GM23338 (cell line): Measurements from ENCODE around the gene MOK. TPM values are rescaled to one million over a fixed set of nuclear protein-coding genes. Genes with fewer than 3 reads are reported as not detected.

Experiments used
- ATAC-seq: fragments of 200-7000 bp; cut with Tn5 transposase; 3 replicates; pipeline ENCODE4 v1.9.1; 2020
- DNase-seq: peaks from one replicate; pipeline ENCODE4 v3.0.0-alpha.2; 2015; ENCODE audit warnings: low spot score
- H2AFZ ChIP-seq: fragments of 200-600 bp; sonication (generic); 2 replicates; pipeline ENCODE4 v1.8.0; 2016; ENCODE audit warnings: antibody characterized with exemption, mild to moderate bottlenecking, moderate library complexity
- H3F3A ChIP-seq: fragments of 200-600 bp; sonication (generic); replicated peaks from 2 replicates; pipeline ENCODE4 v1.8.0; 2017; ENCODE audit warnings: antibody characterized with exemption, mixed run types, low read depth
- H3K27ac ChIP-seq: fragments of 200-600 bp; sonication (generic); 2 replicates; pipeline ENCODE4 v1.6.1; 2016; ENCODE audit warnings: low read depth
- H3K27me3 ChIP-seq: fragments of 200-600 bp; sonication (generic); 2 replicates; pipeline ENCODE4 v1.8.0; 2016; ENCODE audit warnings: mild to moderate bottlenecking, mixed run types, moderate library complexity; ENCODE audit not compliant: insufficient read depth
- H3K36me3 ChIP-seq: fragments of 200-600 bp; sonication (generic); 2 replicates; pipeline ENCODE4 v1.8.0; 2016; ENCODE audit warnings: mild to moderate bottlenecking; ENCODE audit not compliant: insufficient read depth
- H3K4me1 ChIP-seq: fragments of 200-600 bp; sonication (generic); 2 replicates; pipeline ENCODE4 v1.8.0; 2016; ENCODE audit warnings: mild to moderate bottlenecking, moderate library complexity; ENCODE audit not compliant: insufficient read depth
- H3K4me2 ChIP-seq: fragments of 200-600 bp; sonication (generic); 2 replicates; pipeline ENCODE4 v1.7.1; 2017; ENCODE audit warnings: mixed run types
- H3K4me3 ChIP-seq: fragments of 200-600 bp; sonication (generic); 2 replicates; pipeline ENCODE4 v1.6.1; 2016; ENCODE audit warnings: mixed run types
- H3K79me2 ChIP-seq: fragments of 200-600 bp; sonication (generic); replicated peaks from 2 replicates; pipeline ENCODE4 v1.8.0; 2017; ENCODE audit warnings: mild to moderate bottlenecking; ENCODE audit not compliant: insufficient read depth
- H3K9me2 ChIP-seq: fragments of 200-600 bp; sonication (generic); 2 replicates; pipeline ENCODE4 v1.8.0; 2017; ENCODE audit not compliant: insufficient read depth
- H4K20me1 ChIP-seq: fragments of 200-600 bp; sonication (generic); replicated peaks from 2 replicates; pipeline ENCODE4 v1.8.0; 2017; ENCODE audit warnings: mild to moderate bottlenecking; ENCODE audit not compliant: insufficient read depth
- H3K27ac Mint-ChIP-seq: 2 replicates; pipeline ENCODE4 v1.8.0; 2020; ENCODE audit warnings: inconsistent platforms, mild to moderate bottlenecking, moderate library complexity, mixed read lengths
- H3K27me3 Mint-ChIP-seq: 3 replicates; pipeline ENCODE4 v1.8.0; 2022; ENCODE audit warnings: low read depth, mild to moderate bottlenecking, moderate library complexity, mixed read lengths, inconsistent platforms; ENCODE audit not compliant: insufficient read depth, poor library complexity
- H3K36me3 Mint-ChIP-seq: 3 replicates; pipeline ENCODE4 v1.8.0; 2021; ENCODE audit warnings: low read depth, mild to moderate bottlenecking, inconsistent platforms, moderate library complexity, mixed read lengths
- H3K4me1 Mint-ChIP-seq: 3 replicates; pipeline ENCODE4 v1.8.0; 2020; ENCODE audit warnings: mild to moderate bottlenecking, inconsistent platforms, mixed read lengths
- H3K4me3 Mint-ChIP-seq: 3 replicates; pipeline ENCODE4 v1.8.0; 2021; ENCODE audit warnings: moderate library complexity, mild to moderate bottlenecking, inconsistent platforms, mixed read lengths
- H3K9me3 Mint-ChIP-seq: 3 replicates; pipeline ENCODE4 v1.8.0; 2020; ENCODE audit warnings: moderate library complexity, mild to moderate bottlenecking, inconsistent platforms, mixed read lengths
- CREB1 ChIP-seq: fragments of 250-450 bp; sonication (Bioruptor Pico); IDR thresholded peaks from 2 replicates; pipeline ENCODE4 v1.5.0; 2020; ENCODE audit warnings: low read depth, mild to moderate bottlenecking, moderate library complexity
- CTCF ChIP-seq, 2 experiments: fragments of 200-600 bp in 1 of 2; sonication (generic) in 1 of 2; conservative IDR thresholded peaks; 2 replicates each; pipeline versions ENCODE4 v1.5.1 to v1.6.1; 2016 to 2017; ENCODE audit warnings: antibody characterized with exemption in 2 of 2, low read depth in 2 of 2, mild to moderate bottlenecking in 2 of 2, moderate library complexity in 1 of 2
- ETS1 ChIP-seq: IDR thresholded peaks from 2 replicates; pipeline ENCODE4 v1.6.1; 2016; ENCODE audit warnings: antibody characterized with exemption
- EZH2phosphoT487 ChIP-seq: fragments of 200-600 bp; sonication (generic); IDR thresholded peaks from one replicate; pipeline ENCODE4 v1.8.1; 2018; ENCODE audit warnings: antibody characterized with exemption; ENCODE audit not compliant: unreplicated experiment
- JUNB ChIP-seq: IDR thresholded peaks from one replicate; pipeline ENCODE4 v1.6.1; 2016; ENCODE audit warnings: antibody characterized with exemption; ENCODE audit not compliant: unreplicated experiment
- NANOG ChIP-seq: IDR thresholded peaks from 2 replicates; pipeline ENCODE4 v1.6.1; 2016; ENCODE audit warnings: antibody characterized with exemption, borderline replicate concordance
- POLR2AphosphoS5 ChIP-seq: IDR thresholded peaks from 2 replicates; pipeline ENCODE4 v1.6.1; 2016; ENCODE audit warnings: antibody characterized with exemption, low read depth
- STAT1 ChIP-seq: IDR thresholded peaks from one replicate; pipeline ENCODE4 v1.6.1; 2016; ENCODE audit warnings: antibody characterized with exemption; ENCODE audit not compliant: unreplicated experiment
- ZNF114 ChIP-seq: fragments of 250-450 bp; sonication (Bioruptor Pico); IDR thresholded peaks from 2 replicates; pipeline ENCODE4 v1.5.0; 2020; ENCODE audit warnings: mild to moderate bottlenecking, moderate library complexity
- ZNF462 ChIP-seq: fragments of 250-450 bp; sonication (Bioruptor Pico); IDR thresholded peaks from 2 replicates; pipeline ENCODE4 v1.5.0; 2020; ENCODE audit warnings: mild to moderate bottlenecking, moderate library complexity
- polyA plus RNA-seq: library from polyadenylated mRNA; unstranded; fragments of >200 nt; fragmentation: Nextera tagmentation; extraction: Ambion mirVana; gene quantifications from 2 replicates; pipeline ENCODE4 v1.2.1, GENCODE V29; 2016
- total RNA-seq: library from RNA; depleted of rRNA; stranded (reverse); fragments of >200 nt; shearing (Covaris generic); gene quantifications from 2 replicates; pipeline ENCODE4 v1.2.3, GENCODE V29; 2014

Gene MOK
- total and polyA plus RNA-seq, 2 experiments from 2014 or later = 3.1 TPM

GRCh38 chr14:102183886-102184285, 121.1 kb downstream of the MOK start:
- Histone ChIP-seq H2AFZ (no peak overlapping the region), H3K36me3 (no peaks in the 10 kb centered on the region), H3K79me2 (peaks cover 97% of the 10 kb centered on the region), H3K4me3 (no peak overlapping the region), H3K4me2 (no peak overlapping the region), H3K9me2 (no peaks in the 10 kb centered on the region), H4K20me1 (peaks cover 11% of the 10 kb centered on the region), H3K4me1 (peaks cover 30% of the 10 kb centered on the region), H3F3A (no peaks in the 10 kb centered on the region), H3K27ac (peak overlapping the region; percentile 7; the same call in 1 of the 2 replicates), H3K27me3 (no peaks in the 10 kb centered on the region)
- no peak for ATAC-seq
- peaks cover 42% of the 10 kb centered on the region; the same call in 2 of the 3 replicates for H3K4me1 Mint-ChIP-seq
- peaks cover 2% of the 10 kb centered on the region for H3K27me3 Mint-ChIP-seq
- H3K9me3 Mint-ChIP-seq = no peaks in the 10 kb centered on the region
- no peaks in the 10 kb centered on the region for H3K36me3 Mint-ChIP-seq
- H3K27ac Mint-ChIP-seq = no peak overlapping the region
- H3K4me3 Mint-ChIP-seq = no peak overlapping the region
- no peak for TF ChIP-seq NANOG
- DNase-seq = no peak

GRCh38 chr14:102182936-102183619, 121.9 kb downstream of the MOK start:
- no peak overlapping the region for H2AFZ ChIP-seq
- no peaks in the 10 kb centered on the region for H3K27me3 ChIP-seq
- H3K4me1 ChIP-seq = peaks cover 30% of the 10 kb centered on the region
- no peak for ATAC-seq
- peaks cover 97% of the 10 kb centered on the region for H3K79me2 ChIP-seq
- H3K9me2 ChIP-seq = no peaks in the 10 kb centered on the region
- Mint-ChIP-seq H3K27ac (no peak overlapping the region), H3K27me3 (no peaks in the 10 kb centered on the region), H3K9me3 (no peaks in the 10 kb centered on the region), H3K4me1 (peaks cover 42% of the 10 kb centered on the region; the same call in 2 of the 3 replicates), H3K36me3 (no peaks in the 10 kb centered on the region), H3K4me3 (no peak overlapping the region)
- peaks cover 10% of the 10 kb centered on the region for H4K20me1 ChIP-seq
- H3K4me3 ChIP-seq = no peak overlapping the region
- H3K4me2 ChIP-seq = no peak overlapping the region
- no peaks in the 10 kb centered on the region for H3K36me3 ChIP-seq
- H3F3A ChIP-seq = no peaks in the 10 kb centered on the region
- no peak for DNase-seq
- no peak overlapping the region for H3K27ac ChIP-seq
- TF ChIP-seq JUNB (no peak), CREB1 (CRISPR knock-in tag) (no peak), POLR2AphosphoS5 (no peak), CTCF (conservative IDR thresholded peaks at IDR 0.05; ENCODE audit: low read depth in 2 of 2) (no peak), ZNF114 (CRISPR knock-in tag) (no peak), STAT1 (no peak), ZNF462 (CRISPR knock-in tag) (no peak), EZH2phosphoT487 (no peak), ETS1 (no peak)
